HL-60 (cell line): ENCODE measurements around the gene EXOG.

Experiments
- DNase-seq, 2 experiments: peaks; one replicate each; pipeline ENCODE4 v3.0.0-alpha.2; 2010 to 2020; ENCODE audit warnings: low read depth in 1 of 2, low spot score in 1 of 2
- H3K27ac ChIP-seq: fragments of 250-450 bp; sonication (Bioruptor Pico); replicated peaks from 2 replicates; pipeline ENCODE4 v1.5.1; 2020; ENCODE audit warnings: mild to moderate bottlenecking, moderate library complexity
- H3K27me3 ChIP-seq: fragments of 250-450 bp; sonication (Bioruptor Pico); 2 replicates; pipeline ENCODE4 v1.5.1; 2021; ENCODE audit warnings: mild to moderate bottlenecking, moderate library complexity; ENCODE audit not compliant: insufficient read depth, poor library complexity, severe bottlenecking
- H3K4me3 ChIP-seq: replicated peaks from 2 replicates; pipeline ENCODE4 v1.5.1; 2011; ENCODE audit warnings: mild to moderate bottlenecking, control low read depth, low read length; ENCODE audit not compliant: insufficient read depth
- GABPA ChIP-seq: IDR thresholded peaks from 2 replicates; pipeline ENCODE4 v1.6.1; 2012; ENCODE audit warnings: low read depth
- POLR2AphosphoS5 ChIP-seq: IDR thresholded peaks from 2 replicates; pipeline ENCODE4 v1.6.1; 2012; ENCODE audit warnings: low read depth
- SPI1 ChIP-seq: IDR thresholded peaks from 2 replicates; pipeline ENCODE4 v1.6.1; 2012; ENCODE audit warnings: low read depth, mild to moderate bottlenecking, borderline replicate concordance
- TF ChIP-seq, protein P1 (sequence below): IDR thresholded peaks from 2 replicates; pipeline ENCODE4 v1.6.1; 2012; ENCODE audit warnings: low read depth; ENCODE audit not compliant: insufficient replicate concordance
- TF ChIP-seq, protein P2 (sequence below): IDR thresholded peaks from one replicate; pipeline ENCODE4 v1.5.1; 2011; ENCODE audit warnings: low read length, control low read depth, inconsistent platforms; ENCODE audit not compliant: insufficient read depth

Gene EXOG

DNA sequence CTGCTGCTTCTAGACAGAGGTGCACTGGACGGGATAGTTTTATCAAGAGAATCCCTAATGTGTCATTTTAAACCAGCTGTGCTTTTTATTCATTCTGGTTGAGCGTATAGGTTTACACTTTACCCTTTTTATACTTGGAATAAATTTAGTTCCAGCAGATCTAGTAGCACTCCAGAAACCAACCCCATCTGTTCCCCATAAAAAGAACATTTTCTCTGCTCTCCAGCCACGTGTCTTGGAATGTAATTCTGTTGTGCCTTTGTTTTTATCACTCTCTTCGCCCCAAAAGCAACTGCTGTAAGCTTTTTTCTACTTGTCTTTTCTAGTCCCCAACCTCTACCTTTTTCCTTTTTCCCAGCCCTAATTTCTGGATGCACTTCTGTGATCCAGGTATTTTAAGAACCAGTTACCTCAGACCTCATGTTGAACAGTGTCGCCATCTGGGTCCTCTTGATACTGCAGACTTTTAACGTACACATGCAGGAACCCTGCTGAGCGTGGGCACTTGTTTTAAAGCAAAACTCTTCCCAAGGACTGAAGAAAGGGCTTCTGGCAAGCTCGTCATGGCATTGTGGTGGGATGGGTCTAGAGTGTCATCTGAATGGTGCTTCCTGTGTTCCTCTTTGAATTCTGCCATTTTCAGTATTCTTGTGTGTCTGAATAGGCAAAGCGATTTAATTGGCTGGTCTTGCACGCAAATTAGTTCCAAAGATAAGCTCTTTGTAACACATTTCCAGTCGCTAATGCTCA is 5.7 kb upstream of the EXOG start:
- no peaks in the 10 kb centered on the region for H3K27me3 ChIP-seq
- H3K4me3 ChIP-seq, result no peak overlapping the region
- no peak overlapping the region for H3K27ac ChIP-seq
- TF ChIP-seq SPI1 (no peak), POLR2AphosphoS5 (no peak), GABPA (no peak)
- TF ChIP-seq, protein P1, sequence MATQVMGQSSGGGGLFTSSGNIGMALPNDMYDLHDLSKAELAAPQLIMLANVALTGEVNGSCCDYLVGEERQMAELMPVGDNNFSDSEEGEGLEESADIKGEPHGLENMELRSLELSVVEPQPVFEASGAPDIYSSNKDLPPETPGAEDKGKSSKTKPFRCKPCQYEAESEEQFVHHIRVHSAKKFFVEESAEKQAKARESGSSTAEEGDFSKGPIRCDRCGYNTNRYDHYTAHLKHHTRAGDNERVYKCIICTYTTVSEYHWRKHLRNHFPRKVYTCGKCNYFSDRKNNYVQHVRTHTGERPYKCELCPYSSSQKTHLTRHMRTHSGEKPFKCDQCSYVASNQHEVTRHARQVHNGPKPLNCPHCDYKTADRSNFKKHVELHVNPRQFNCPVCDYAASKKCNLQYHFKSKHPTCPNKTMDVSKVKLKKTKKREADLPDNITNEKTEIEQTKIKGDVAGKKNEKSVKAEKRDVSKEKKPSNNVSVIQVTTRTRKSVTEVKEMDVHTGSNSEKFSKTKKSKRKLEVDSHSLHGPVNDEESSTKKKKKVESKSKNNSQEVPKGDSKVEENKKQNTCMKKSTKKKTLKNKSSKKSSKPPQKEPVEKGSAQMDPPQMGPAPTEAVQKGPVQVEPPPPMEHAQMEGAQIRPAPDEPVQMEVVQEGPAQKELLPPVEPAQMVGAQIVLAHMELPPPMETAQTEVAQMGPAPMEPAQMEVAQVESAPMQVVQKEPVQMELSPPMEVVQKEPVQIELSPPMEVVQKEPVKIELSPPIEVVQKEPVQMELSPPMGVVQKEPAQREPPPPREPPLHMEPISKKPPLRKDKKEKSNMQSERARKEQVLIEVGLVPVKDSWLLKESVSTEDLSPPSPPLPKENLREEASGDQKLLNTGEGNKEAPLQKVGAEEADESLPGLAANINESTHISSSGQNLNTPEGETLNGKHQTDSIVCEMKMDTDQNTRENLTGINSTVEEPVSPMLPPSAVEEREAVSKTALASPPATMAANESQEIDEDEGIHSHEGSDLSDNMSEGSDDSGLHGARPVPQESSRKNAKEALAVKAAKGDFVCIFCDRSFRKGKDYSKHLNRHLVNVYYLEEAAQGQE, result no peak
- TF ChIP-seq, protein P2, sequence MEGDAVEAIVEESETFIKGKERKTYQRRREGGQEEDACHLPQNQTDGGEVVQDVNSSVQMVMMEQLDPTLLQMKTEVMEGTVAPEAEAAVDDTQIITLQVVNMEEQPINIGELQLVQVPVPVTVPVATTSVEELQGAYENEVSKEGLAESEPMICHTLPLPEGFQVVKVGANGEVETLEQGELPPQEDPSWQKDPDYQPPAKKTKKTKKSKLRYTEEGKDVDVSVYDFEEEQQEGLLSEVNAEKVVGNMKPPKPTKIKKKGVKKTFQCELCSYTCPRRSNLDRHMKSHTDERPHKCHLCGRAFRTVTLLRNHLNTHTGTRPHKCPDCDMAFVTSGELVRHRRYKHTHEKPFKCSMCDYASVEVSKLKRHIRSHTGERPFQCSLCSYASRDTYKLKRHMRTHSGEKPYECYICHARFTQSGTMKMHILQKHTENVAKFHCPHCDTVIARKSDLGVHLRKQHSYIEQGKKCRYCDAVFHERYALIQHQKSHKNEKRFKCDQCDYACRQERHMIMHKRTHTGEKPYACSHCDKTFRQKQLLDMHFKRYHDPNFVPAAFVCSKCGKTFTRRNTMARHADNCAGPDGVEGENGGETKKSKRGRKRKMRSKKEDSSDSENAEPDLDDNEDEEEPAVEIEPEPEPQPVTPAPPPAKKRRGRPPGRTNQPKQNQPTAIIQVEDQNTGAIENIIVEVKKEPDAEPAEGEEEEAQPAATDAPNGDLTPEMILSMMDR, result no peak
- no peak for DNase-seq

DNA sequence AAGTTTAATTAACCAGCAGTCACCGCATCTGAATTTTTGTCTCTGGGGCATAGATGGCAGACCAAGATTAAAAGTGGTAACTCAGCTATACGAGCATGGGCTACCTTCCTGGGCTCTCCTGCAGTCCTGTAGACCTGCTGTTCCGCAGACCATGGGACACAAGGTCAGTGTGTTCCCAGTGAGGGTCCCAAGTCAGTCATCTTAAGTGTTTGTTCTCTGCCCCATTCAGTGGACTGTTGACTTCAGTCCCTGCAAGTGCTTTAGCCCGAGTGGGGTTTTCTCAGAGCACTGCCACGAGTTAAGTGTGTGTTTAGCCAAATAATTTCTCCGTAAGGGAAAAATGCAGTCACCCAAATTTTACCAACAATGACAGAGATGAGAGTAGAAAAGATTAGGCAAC is 4.9 kb upstream of the EXOG start:
- TF ChIP-seq SPI1 (no peak), GABPA (no peak), POLR2AphosphoS5 (no peak)
- TF ChIP-seq, protein P2, result no peak
- TF ChIP-seq, protein P1, result no peak
- no peak overlapping the region for H3K27ac ChIP-seq
- DNase-seq, result no peak
- H3K4me3 ChIP-seq, result no peak overlapping the region
- no peaks in the 10 kb centered on the region for H3K27me3 ChIP-seq

DNA sequence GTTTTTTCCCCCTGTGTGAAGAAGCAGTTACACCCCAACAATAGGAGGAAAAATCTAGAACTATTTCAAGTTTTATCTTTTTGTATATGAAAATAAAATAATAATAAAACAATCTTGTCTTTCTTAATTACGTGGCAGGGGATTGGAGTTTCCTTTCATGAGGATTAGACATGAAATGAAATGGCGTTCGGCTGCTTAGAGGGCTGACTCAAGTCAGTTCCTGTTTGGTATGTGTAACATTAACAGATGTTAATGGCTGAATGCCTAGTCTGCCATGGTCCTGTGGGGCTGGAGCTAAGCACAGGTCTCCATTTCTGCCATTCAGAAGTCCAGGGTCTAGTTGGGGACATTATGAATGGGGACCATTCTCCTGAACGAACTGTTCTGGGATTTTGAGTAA is 3.1 kb upstream of the EXOG start:
- TF ChIP-seq, protein P1, result no peak
- TF ChIP-seq SPI1, result no peak
- TF ChIP-seq POLR2AphosphoS5, result no peak
- TF ChIP-seq, protein P2, result no peak
- no peak for TF ChIP-seq GABPA
- DNase-seq, result no peak
- Histone ChIP-seq H3K27ac (no peak overlapping the region), H3K27me3 (no peaks in the 10 kb centered on the region), H3K4me3 (no peak overlapping the region)
